NCI-H446 treated with DMSO at 0.1 percent for 48 hours (cell line): ENCODE results near the gene CDH1.
"Not testable (repeated sequence)": the region's sequence is repeated elsewhere in the genome, so short reads cannot be mapped to it uniquely, and the experiment has no call there.

Experiments used
- DNase-seq: peaks from one replicate; lab custom pipeline; 2025; lab: John Stamatoyannopoulos, UW

Gene CDH1

GRCh38 chr16:68737046-68737729, at the start of gene CDH1:
CDH1 (plus strand) TSS chr16:68737292; CDS start chr16:68737416, 124 bp downstream.
- DNase-seq = no peak

- DNase-seq = no peak
Observed at GRCh38 chr16:68689921-68690320, 47.2 kb upstream of the CDH1 start.

GRCh38 chr16:68695575-68695974, 41.5 kb upstream of the CDH1 start:
- DNase-seq = no peak

GRCh38 chr16:68696514-68696913, 40.6 kb upstream of the CDH1 start:
- DNase-seq = no peak

GRCh38 chr16:68698091-68698490, 39.0 kb upstream of the CDH1 start:
- DNase-seq = no peak

GRCh38 chr16:68700120-68700519, 37.0 kb upstream of the CDH1 start:
- no peak for DNase-seq

GRCh38 chr16:68700831-68701230, 36.3 kb upstream of the CDH1 start:
- no peak for DNase-seq

GRCh38 chr16:68704232-68704867, 32.7 kb upstream of the CDH1 start:
- DNase-seq = no peak

- DNase-seq = no peak
Observed at GRCh38 chr16:68707340-68708152, 29.5 kb upstream of the CDH1 start.

- DNase-seq = no peak
Observed at GRCh38 chr16:68710211-68710610, 26.9 kb upstream of the CDH1 start.

GRCh38 chr16:68711421-68712139, 25.5 kb upstream of the CDH1 start:
- DNase-seq = no peak

- DNase-seq = no peak
Observed at GRCh38 chr16:68713361-68713760, 23.7 kb upstream of the CDH1 start.

- no peak for DNase-seq
Observed at GRCh38 chr16:68715471-68715870, 21.6 kb upstream of the CDH1 start.

GRCh38 chr16:68716516-68716915, 20.6 kb upstream of the CDH1 start:
- not testable (repeated sequence) for DNase-seq

GRCh38 chr16:68717684-68718083, 19.4 kb upstream of the CDH1 start:
- no peak for DNase-seq

- no peak for DNase-seq
Observed at GRCh38 chr16:68718590-68718989, 18.5 kb upstream of the CDH1 start.

GRCh38 chr16:68719993-68720489, 17.1 kb upstream of the CDH1 start:
- no peak for DNase-seq

GRCh38 chr16:68722119-68723024, 14.7 kb upstream of the CDH1 start:
- no peak for DNase-seq

GRCh38 chr16:68724797-68725196, 12.3 kb upstream of the CDH1 start:
- DNase-seq = no peak

- no peak for DNase-seq
Observed at GRCh38 chr16:68728523-68728922, 8.6 kb upstream of the CDH1 start.

- DNase-seq = no peak
Observed at GRCh38 chr16:68731637-68732036, 5.5 kb upstream of the CDH1 start.
